BE2C (cell line): ENCODE results near the gene EZH2.

Experiments used
- DNase-seq: peaks from one replicate; pipeline ENCODE4 v3.0.0-alpha.2; 2020
- H3K27me3 ChIP-seq: fragments of 250-450 bp; sonication (Bioruptor Pico); 2 replicates; pipeline ENCODE4 v1.5.1; 2020; ENCODE audit warnings: mild to moderate bottlenecking
- H3K36me3 ChIP-seq: fragments of 250-450 bp; sonication (Bioruptor Pico); 2 replicates; pipeline ENCODE4 v1.5.1; 2020; ENCODE audit warnings: mild to moderate bottlenecking
- H3K4me1 ChIP-seq: fragments of 250-450 bp; sonication (Bioruptor Pico); 2 replicates; pipeline ENCODE4 v1.5.1; 2020
- H3K4me3 ChIP-seq: 2 replicates; pipeline ENCODE4 v1.5.1; 2011; ENCODE audit warnings: low read depth, low read length
- H3K9me3 ChIP-seq: fragments of 250-450 bp; sonication (Bioruptor Pico); 2 replicates; pipeline ENCODE4 v1.5.1; 2020
- CTCF ChIP-seq: IDR thresholded peaks from 2 replicates; pipeline ENCODE4 v1.5.1; 2012; ENCODE audit warnings: mild to moderate bottlenecking, low read depth, low read length

The EZH2 gene

GRCh38 chr7:148834605-148835004, 49.5 kb downstream of the EZH2 start:
- DNase-seq, result no peak
- Histone ChIP-seq H3K9me3 (no peaks in the 10 kb centered on the region; the same call in 1 of the 2 replicates), H3K4me1 (no peaks in the 10 kb centered on the region), H3K27me3 (no peaks in the 10 kb centered on the region), H3K4me3 (no peak overlapping the region), H3K36me3 (peaks cover 34% of the 10 kb centered on the region)
- TF ChIP-seq CTCF, result no peak

GRCh38 chr7:148831782-148832181, 52.3 kb downstream of the EZH2 start:
- Histone ChIP-seq H3K9me3 (no peaks in the 10 kb centered on the region; the same call in 1 of the 2 replicates), H3K27me3 (no peaks in the 10 kb centered on the region), H3K4me1 (no peaks in the 10 kb centered on the region), H3K4me3 (no peak overlapping the region), H3K36me3 (peaks cover 26% of the 10 kb centered on the region)
- DNase-seq, result no peak
- TF ChIP-seq CTCF, result no peak

- no peak for DNase-seq
- Histone ChIP-seq H3K27me3 (no peaks in the 10 kb centered on the region), H3K4me3 (no peak overlapping the region), H3K4me1 (no peaks in the 10 kb centered on the region), H3K36me3 (peaks cover 26% of the 10 kb centered on the region), H3K9me3 (no peaks in the 10 kb centered on the region; the same call in 1 of the 2 replicates)
- TF ChIP-seq CTCF, result no peak
Measured at GRCh38 chr7:148830897-148831692, 53.0 kb downstream of the EZH2 start.

- Histone ChIP-seq H3K9me3 (no peaks in the 10 kb centered on the region; the same call in 1 of the 2 replicates), H3K4me1 (no peaks in the 10 kb centered on the region), H3K4me3 (no peak overlapping the region), H3K27me3 (no peaks in the 10 kb centered on the region), H3K36me3 (peaks cover 26% of the 10 kb centered on the region)
- DNase-seq, result no peak
- no peak for TF ChIP-seq CTCF
Measured at GRCh38 chr7:148828965-148829364, 55.1 kb downstream of the EZH2 start.

GRCh38 chr7:148825338-148825737, 58.8 kb downstream of the EZH2 start:
- DNase-seq, result no peak
- H3K4me1 ChIP-seq, result no peaks in the 10 kb centered on the region
- no peaks in the 10 kb centered on the region for H3K9me3 ChIP-seq
- no peaks in the 10 kb centered on the region for H3K27me3 ChIP-seq
- peaks cover 15% of the 10 kb centered on the region for H3K36me3 ChIP-seq
- TF ChIP-seq CTCF, result no peak
- H3K4me3 ChIP-seq, result no peak overlapping the region

- Histone ChIP-seq H3K4me1 (no peaks in the 10 kb centered on the region), H3K27me3 (no peaks in the 10 kb centered on the region), H3K9me3 (no peaks in the 10 kb centered on the region), H3K4me3 (no peak overlapping the region), H3K36me3 (peaks cover 15% of the 10 kb centered on the region)
- no peak for TF ChIP-seq CTCF
- DNase-seq, result no peak
Measured at GRCh38 chr7:148824864-148825263, 59.2 kb downstream of the EZH2 start.
